K562 (cell line): ENCODE data around the gene RACGAP1. TPM values are rescaled to one million over a fixed set of nuclear protein-coding genes. Genes with fewer than 3 reads are reported as not detected.

Experiments used
- ATAC-seq: fragments of 200-7000 bp; cut with Tn5 transposase; 3 replicates; pipeline ENCODE4 v1.9.1; 2020; ENCODE audit warnings: moderate library complexity
- BruUV-seq: library from RNA; stranded (reverse); fragments of 400-500 nt; replicated peaks from 2 replicates; lab custom pipeline; 2021; lab: Mats Ljungman, UMichigan
- CTCF ChIA-PET: fragments of 300-600 bp; formaldehyde crosslinking; extraction: SDS; loops from one replicate; lab custom pipeline; 2021; ENCODE audit warnings: low intra/inter-chr PET ratio; lab: Yijun Ruan, JAX
- POLR2A ChIA-PET: fragments of 300-600, 350-650 bp; sonication (Branson Sonifier 250); formaldehyde crosslinking; extraction: SDS; loops from one replicate; lab custom pipeline; 2021; ENCODE audit warnings: antibody characterized with exemption, inconsistent platforms; lab: Yijun Ruan, JAX
- DNase-seq, 4 experiments: peaks; one replicate each; pipeline versions ENCODE4 v3.0.0 to v3.0.0-alpha.2; 2011 to 2018; ENCODE audit warnings: low spot score in 3 of 4, mixed read lengths in 3 of 4; ENCODE audit errors: extremely low read depth in 1 of 4
- FAIRE-seq: peaks from 2 replicates; lab custom pipeline; 2011; peaks lifted over from hg19 to GRCh38; lab: Jason Lieb, UNC
- H2AFZ ChIP-seq: 2 replicates; pipeline ENCODE4 v1.6.0; 2011; ENCODE audit warnings: low read depth, low read length, control low read depth, inconsistent platforms
- H3K27ac ChIP-seq: fragments of 200-600 bp; 3 replicates; pipeline ENCODE4 v1.8.0; 2011; ENCODE audit warnings: low read depth, mild to moderate bottlenecking, control low read depth, inconsistent platforms, low read length, moderate library complexity, mixed read lengths; ENCODE audit errors: extremely low read depth
- H3K27me3 ChIP-seq, 2 experiments: fragments of 300-600 bp in 1 of 2; 2 replicates in 1 of 2; 3 replicates in 1 of 2; pipeline versions ENCODE4 v1.6.0 to v1.8.0; 2011; ENCODE audit warnings: inconsistent platforms in 2 of 2, low read length in 2 of 2, mild to moderate bottlenecking in 1 of 2, mixed read lengths in 1 of 2, moderate library complexity in 1 of 2; ENCODE audit not compliant: control insufficient read depth in 2 of 2, insufficient read depth in 2 of 2
- H3K36me3 ChIP-seq: fragments of 300-600 bp; 3 replicates; pipeline ENCODE4 v1.8.0; 2011; ENCODE audit warnings: mild to moderate bottlenecking, low read length, inconsistent platforms; ENCODE audit not compliant: control insufficient read depth, insufficient read depth
- H3K4me1 ChIP-seq, 2 experiments: fragments of 200-600 bp in 1 of 2; replicated peaks in 1 of 2; 2 replicates in 1 of 2; 3 replicates in 1 of 2; pipeline versions ENCODE4 v1.5.1 to v1.8.0; 2011; ENCODE audit warnings: inconsistent platforms in 2 of 2, low read length in 2 of 2, mild to moderate bottlenecking in 1 of 2, mixed read lengths in 1 of 2, moderate library complexity in 1 of 2; ENCODE audit not compliant: control insufficient read depth in 2 of 2, insufficient read depth in 2 of 2
- H3K4me2 ChIP-seq: 2 replicates; pipeline ENCODE4 v1.6.1; 2011; ENCODE audit warnings: low read length, control low read depth, inconsistent platforms, mixed read lengths; ENCODE audit not compliant: insufficient read depth
- H3K4me3 ChIP-seq: fragments of 200-600 bp; sonication (generic), shearing (Covaris generic); 2 replicates; pipeline ENCODE4 v1.5.1; 2016; ENCODE audit warnings: control low read depth, inconsistent platforms
- H3K79me2 ChIP-seq: fragments of 200-600 bp; 3 replicates; pipeline ENCODE4 v1.8.0; 2011; ENCODE audit warnings: low read length, inconsistent platforms; ENCODE audit not compliant: control insufficient read depth, insufficient read depth
- H3K9ac ChIP-seq, 2 experiments: 2 replicates each; pipeline versions ENCODE4 v1.6.0 to v1.6.1; 2011; ENCODE audit warnings: low read depth in 2 of 2, low read length in 2 of 2, control low read depth in 1 of 2, inconsistent platforms in 1 of 2, mild to moderate bottlenecking in 1 of 2, mixed read lengths in 1 of 2; ENCODE audit not compliant: insufficient read depth in 1 of 2
- H3K9me1 ChIP-seq: one replicate; pipeline ENCODE4 v1.6.0; 2011; ENCODE audit warnings: inconsistent platforms, mild to moderate bottlenecking, low read length, moderate library complexity; ENCODE audit not compliant: control insufficient read depth, insufficient read depth
- H3K9me3 ChIP-seq: replicated peaks from 2 replicates; pipeline ENCODE4 v1.5.1; 2011; ENCODE audit warnings: low read depth, low read length, inconsistent platforms; ENCODE audit not compliant: control insufficient read depth, insufficient read depth
- H4K20me1 ChIP-seq: replicated peaks from 2 replicates; pipeline ENCODE4 v1.6.1; 2011; ENCODE audit warnings: low read length, inconsistent platforms, mixed read lengths; ENCODE audit not compliant: control insufficient read depth, insufficient read depth
- DIDO1 ChIP-seq: fragments of 450-650 bp; IDR thresholded peaks from 2 replicates; pipeline ENCODE4 v1.6.1; 2016; ENCODE audit warnings: low read depth, missing biosample characterization, missing genetic modification characterization
- NELFE ChIP-seq: IDR thresholded peaks from 2 replicates; pipeline ENCODE4 v1.6.1; 2011; ENCODE audit warnings: mild to moderate bottlenecking; ENCODE audit not compliant: insufficient read depth, insufficient read length
- SAFB2 ChIP-seq: fragments of 200-400 bp; formaldehyde crosslinking; IDR thresholded peaks from 2 replicates; pipeline ENCODE4 v1.6.1; 2018; ENCODE audit warnings: borderline replicate concordance, low read length, low read depth, moderate library complexity; ENCODE audit not compliant: severe bottlenecking
- TCF7 ChIP-seq: sonication (generic); IDR thresholded peaks from 2 replicates; pipeline ENCODE4 v1.6.1; 2016; ENCODE audit warnings: antibody characterized with exemption, borderline replicate concordance
- TCF7L2 ChIP-seq: fragments of 150-350 bp; IDR thresholded peaks from 2 replicates; pipeline ENCODE4 v1.6.1; 2016; ENCODE audit warnings: low read depth, mild to moderate bottlenecking, low read length, moderate library complexity
- ZNF253 ChIP-seq: fragments of 250-450 bp; sonication (Bioruptor Pico); conservative IDR thresholded peaks from 2 replicates; pipeline ENCODE4 v1.6.1; 2021; ENCODE audit warnings: mild to moderate bottlenecking
- WGBS: fragments of 100-300 bp; shearing (Covaris generic); methylation state at CpG from one replicate; pipeline ENCODE4 v1.1.6; 2016; ENCODE audit warnings: low coverage, mixed read lengths; ENCODE audit not compliant: insufficient coverage; ENCODE audit errors: missing lambda C conversion rate; 5-methylcytosine and 5-hydroxymethylcytosine counted together
- in situ Hi-C: fragments of 300-500 bp; cut with MboI; formaldehyde crosslinking; loops from 4 replicates; pipeline ENCODE4 v1.15.0; 2018; ENCODE audit warnings: inconsistent platforms, mixed read lengths
- intact Hi-C: fragments of 100-400 bp; cut with micrococcal nuclease; formaldehyde crosslinking; loops from 2 replicates; pipeline ENCODE4 v1.14.2; 2022
- polyA plus RNA-seq, 8 experiments: library from polyadenylated mRNA; depleted of rRNA in 4 of 8; stranded (reverse) in 5 of 8; unstranded in 3 of 8; fragments of >200 nt; fragmentation: Nextera tagmentation in 2 of 8; fragmentation: Illumina TruSeq in 1 of 8; extraction: Ambion mirVana in 2 of 8; extraction: Trizol in 1 of 8; gene quantifications; 2 replicates each; pipeline versions ENCODE4 v1.2.1 to v1.2.3, GENCODE V29; 2011 to 2014; ENCODE audit warnings: inconsistent platforms in 1 of 8, missing spikeins in 1 of 8
- total RNA-seq, 7 experiments: library from RNA; depleted of rRNA in 6 of 7; stranded (reverse); fragments of >200 nt in 6 of 7; fragmentation: Illumina TruSeq in 2 of 7; extraction: Trizol in 2 of 7; gene quantifications; 2 replicates each; pipeline versions ENCODE4 v1.2.1 to v1.2.3, GENCODE V29; 2011 to 2021; ENCODE audit warnings: low replicate concordance in 1 of 7
- TF ChIP-seq, protein P1 (sequence below): sonication (generic); formaldehyde crosslinking; IDR thresholded peaks from 2 replicates; pipeline ENCODE4 v1.8.0; 2023; ENCODE audit warnings: mild to moderate bottlenecking, missing genetic modification reagents
- TF ChIP-seq, protein P2 (sequence below): fragments of 250-450 bp; sonication (Bioruptor Pico); IDR thresholded peaks from 2 replicates; pipeline ENCODE4 v1.8.0; 2021; ENCODE audit warnings: moderate library complexity, mild to moderate bottlenecking, inconsistent platforms

Gene RACGAP1
- total and polyA plus RNA-seq, 9 of the 15 experiments (the other 6 are each of a cell fraction or from before 2014, with no cell fraction given): 56.4 to 92.9 (median 71.8) TPM

- Histone ChIP-seq H3K27me3 (no peaks in the 10 kb centered on the region), H3K9me3 (no peaks in the 10 kb centered on the region), H3K4me3 (no peak overlapping the region), H3K9me1 (no peaks in the 10 kb centered on the region), H3K79me2 (no peaks in the 10 kb centered on the region), H3K27ac (no peak overlapping the region), H3K4me2 (no peak overlapping the region), H3K36me3 (peaks cover 54% of the 10 kb centered on the region), H3K4me1 (peaks cover 17 to 19% of the 10 kb centered on the region in 2 experiments; a peak in 4 of 5 replicates), H3K9ac (no peak overlapping the region), H2AFZ (no peak overlapping the region), H4K20me1 (peaks cover 5% of the 10 kb centered on the region; the same call in 1 of the 2 replicates)
- ChIA-PET POLR2A (interaction anchor here (0.7 to 2.1 kb wide), 6 partner anchors 9 to 245 kb away, joined by 3 to 6 read pairs (median 4); partner anchors contain the start of gene TMBIM6), CTCF (no interaction called here)
- no peak for FAIRE-seq
- intact Hi-C loops: no loop called here
- 87% methylated on average over 5 of the region's 5 CpGs for WGBS
- no TSS peak for BruUV-seq
- DNase-seq: no peak
- in situ Hi-C loops: no loop called here
- no peak for ATAC-seq
- TF ChIP-seq, protein P1, sequence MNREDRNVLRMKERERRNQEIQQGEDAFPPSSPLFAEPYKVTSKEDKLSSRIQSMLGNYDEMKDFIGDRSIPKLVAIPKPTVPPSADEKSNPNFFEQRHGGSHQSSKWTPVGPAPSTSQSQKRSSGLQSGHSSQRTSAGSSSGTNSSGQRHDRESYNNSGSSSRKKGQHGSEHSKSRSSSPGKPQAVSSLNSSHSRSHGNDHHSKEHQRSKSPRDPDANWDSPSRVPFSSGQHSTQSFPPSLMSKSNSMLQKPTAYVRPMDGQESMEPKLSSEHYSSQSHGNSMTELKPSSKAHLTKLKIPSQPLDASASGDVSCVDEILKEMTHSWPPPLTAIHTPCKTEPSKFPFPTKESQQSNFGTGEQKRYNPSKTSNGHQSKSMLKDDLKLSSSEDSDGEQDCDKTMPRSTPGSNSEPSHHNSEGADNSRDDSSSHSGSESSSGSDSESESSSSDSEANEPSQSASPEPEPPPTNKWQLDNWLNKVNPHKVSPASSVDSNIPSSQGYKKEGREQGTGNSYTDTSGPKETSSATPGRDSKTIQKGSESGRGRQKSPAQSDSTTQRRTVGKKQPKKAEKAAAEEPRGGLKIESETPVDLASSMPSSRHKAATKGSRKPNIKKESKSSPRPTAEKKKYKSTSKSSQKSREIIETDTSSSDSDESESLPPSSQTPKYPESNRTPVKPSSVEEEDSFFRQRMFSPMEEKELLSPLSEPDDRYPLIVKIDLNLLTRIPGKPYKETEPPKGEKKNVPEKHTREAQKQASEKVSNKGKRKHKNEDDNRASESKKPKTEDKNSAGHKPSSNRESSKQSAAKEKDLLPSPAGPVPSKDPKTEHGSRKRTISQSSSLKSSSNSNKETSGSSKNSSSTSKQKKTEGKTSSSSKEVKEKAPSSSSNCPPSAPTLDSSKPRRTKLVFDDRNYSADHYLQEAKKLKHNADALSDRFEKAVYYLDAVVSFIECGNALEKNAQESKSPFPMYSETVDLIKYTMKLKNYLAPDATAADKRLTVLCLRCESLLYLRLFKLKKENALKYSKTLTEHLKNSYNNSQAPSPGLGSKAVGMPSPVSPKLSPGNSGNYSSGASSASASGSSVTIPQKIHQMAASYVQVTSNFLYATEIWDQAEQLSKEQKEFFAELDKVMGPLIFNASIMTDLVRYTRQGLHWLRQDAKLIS (CRISPR knock-in tag): no peak
- no peak for TF ChIP-seq TCF7L2
- TF ChIP-seq TCF7: no peak
- no peak for TF ChIP-seq NELFE
- no peak for TF ChIP-seq SAFB2
- no peak for TF ChIP-seq DIDO1 (tag)
- no peak for TF ChIP-seq ZNF253 (CRISPR knock-in tag)
- TF ChIP-seq, protein P2, sequence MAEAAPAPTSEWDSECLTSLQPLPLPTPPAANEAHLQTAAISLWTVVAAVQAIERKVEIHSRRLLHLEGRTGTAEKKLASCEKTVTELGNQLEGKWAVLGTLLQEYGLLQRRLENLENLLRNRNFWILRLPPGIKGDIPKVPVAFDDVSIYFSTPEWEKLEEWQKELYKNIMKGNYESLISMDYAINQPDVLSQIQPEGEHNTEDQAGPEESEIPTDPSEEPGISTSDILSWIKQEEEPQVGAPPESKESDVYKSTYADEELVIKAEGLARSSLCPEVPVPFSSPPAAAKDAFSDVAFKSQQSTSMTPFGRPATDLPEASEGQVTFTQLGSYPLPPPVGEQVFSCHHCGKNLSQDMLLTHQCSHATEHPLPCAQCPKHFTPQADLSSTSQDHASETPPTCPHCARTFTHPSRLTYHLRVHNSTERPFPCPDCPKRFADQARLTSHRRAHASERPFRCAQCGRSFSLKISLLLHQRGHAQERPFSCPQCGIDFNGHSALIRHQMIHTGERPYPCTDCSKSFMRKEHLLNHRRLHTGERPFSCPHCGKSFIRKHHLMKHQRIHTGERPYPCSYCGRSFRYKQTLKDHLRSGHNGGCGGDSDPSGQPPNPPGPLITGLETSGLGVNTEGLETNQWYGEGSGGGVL: no peak
Observed at GRCh38 chr12:49985981-49986380, 39.3 kb downstream of the RACGAP1 start.
